Measurements from ENCODE around the gene SLC39A11.

The SLC39A11 gene

DNA sequence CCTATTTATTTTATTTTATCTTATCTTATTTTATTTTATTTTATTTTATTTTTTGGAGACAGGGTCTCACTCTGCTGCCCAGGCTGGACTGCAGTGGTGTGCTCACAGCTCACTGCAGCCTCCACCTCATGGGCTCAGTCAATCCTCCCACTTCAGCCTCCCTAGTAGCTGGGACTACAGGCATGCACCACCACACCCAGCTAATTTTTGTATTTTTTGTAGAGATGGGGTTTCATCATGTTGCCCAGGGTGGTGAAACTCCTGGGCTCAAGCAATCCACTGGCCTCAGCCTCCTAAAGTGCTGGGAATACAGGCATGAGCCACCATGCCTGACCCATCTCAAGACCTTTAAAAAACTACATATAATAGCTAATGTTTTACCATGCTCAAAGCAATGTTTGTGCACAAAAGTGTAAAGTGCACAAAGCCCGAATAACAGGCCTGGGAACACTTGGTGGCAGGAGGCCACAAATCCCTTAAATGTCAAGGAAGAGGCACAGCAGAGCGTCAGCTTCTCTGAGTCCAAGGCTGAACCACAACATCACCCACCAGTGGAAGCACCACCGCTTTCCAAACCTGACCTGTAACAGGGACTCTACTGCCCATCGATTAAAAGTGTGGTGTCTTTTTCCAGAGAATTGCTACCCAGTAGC lies 30.6 kb upstream of the SLC39A11 start:
- no peak for DNase-seq (ENCODE audit: low read depth)
- TF ChIP-seq, protein P1, sequence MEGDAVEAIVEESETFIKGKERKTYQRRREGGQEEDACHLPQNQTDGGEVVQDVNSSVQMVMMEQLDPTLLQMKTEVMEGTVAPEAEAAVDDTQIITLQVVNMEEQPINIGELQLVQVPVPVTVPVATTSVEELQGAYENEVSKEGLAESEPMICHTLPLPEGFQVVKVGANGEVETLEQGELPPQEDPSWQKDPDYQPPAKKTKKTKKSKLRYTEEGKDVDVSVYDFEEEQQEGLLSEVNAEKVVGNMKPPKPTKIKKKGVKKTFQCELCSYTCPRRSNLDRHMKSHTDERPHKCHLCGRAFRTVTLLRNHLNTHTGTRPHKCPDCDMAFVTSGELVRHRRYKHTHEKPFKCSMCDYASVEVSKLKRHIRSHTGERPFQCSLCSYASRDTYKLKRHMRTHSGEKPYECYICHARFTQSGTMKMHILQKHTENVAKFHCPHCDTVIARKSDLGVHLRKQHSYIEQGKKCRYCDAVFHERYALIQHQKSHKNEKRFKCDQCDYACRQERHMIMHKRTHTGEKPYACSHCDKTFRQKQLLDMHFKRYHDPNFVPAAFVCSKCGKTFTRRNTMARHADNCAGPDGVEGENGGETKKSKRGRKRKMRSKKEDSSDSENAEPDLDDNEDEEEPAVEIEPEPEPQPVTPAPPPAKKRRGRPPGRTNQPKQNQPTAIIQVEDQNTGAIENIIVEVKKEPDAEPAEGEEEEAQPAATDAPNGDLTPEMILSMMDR (conservative IDR thresholded peaks at IDR 0.05; ENCODE audit: low read depth, low read length), result no peak
- no peak overlapping the region for H3K4me3 ChIP-seq (ENCODE audit: low read length)

DNA sequence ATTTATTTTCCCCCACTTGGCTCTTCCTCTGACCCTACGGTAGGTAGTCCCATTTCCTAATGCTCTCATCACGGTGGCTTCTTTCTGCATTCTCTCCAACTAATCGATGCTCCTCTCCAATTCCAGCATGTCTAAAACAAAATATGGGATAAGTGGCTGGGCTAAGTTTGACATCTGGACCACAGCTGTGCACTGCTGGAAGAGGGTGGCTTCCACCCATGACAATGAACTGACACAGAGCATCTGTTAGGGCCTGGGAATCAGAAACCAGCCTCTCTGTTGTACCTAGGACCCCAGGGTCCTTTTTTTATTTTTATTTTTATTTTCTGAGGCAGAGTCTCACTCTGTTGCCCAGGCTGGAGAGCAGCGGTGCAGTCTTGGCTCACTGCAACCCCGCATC lies 29.0 kb upstream of the SLC39A11 start:
- TF ChIP-seq, protein P1 (conservative IDR thresholded peaks at IDR 0.05; ENCODE audit: low read depth, low read length), result no peak
- H3K4me3 ChIP-seq (ENCODE audit: low read length), result no peak overlapping the region
- DNase-seq (ENCODE audit: low read depth), result no peak

DNA sequence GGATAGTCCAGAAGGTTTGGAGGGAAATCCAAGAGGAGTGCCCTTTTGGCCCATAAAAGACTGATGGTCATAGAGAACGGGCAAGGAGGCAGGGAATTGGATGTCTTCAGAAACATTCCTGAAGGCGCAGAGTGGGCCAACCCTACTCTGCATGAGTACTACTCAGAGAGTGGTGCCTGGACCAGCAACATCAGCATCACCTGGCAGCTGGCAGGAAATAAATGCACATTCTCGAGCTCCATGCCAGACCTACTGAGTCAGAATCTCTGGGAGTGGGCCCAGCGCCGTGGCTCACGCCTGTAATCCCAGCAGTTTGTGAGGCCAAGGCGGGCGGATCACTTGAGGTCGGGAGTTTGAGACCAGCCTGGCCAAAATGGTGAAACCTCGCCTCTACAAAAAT lies 27.1 kb upstream of the SLC39A11 start:
- H3K4me3 ChIP-seq (ENCODE audit: low read length), result no peak overlapping the region

DNA sequence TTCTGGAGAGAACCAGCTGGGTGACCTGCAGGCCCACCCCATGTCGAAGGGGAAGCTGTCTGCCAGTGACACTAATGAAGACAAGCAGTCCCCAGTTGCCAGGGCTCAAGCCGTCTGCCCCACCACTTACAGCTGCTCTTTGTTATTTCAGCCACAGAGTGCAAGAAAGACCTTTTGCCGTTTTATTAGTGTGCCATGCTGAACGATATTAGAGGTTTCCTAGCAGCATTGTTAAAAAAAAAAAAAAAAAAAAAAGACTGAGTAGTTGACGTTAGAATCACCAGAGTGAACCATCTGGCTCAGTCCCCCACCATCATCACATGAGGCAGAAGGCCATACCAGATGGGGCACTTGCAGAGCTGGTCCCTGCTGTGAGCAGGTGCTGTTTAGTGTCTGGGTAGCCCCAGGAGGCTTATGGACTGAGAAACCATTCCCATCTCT lies 26.5 kb upstream of the SLC39A11 start:
- no peak overlapping the region for H3K4me3 ChIP-seq (ENCODE audit: low read length)
- TF ChIP-seq, protein P1 (conservative IDR thresholded peaks at IDR 0.05; ENCODE audit: low read depth, low read length), result no peak
- no peak for DNase-seq (ENCODE audit: low read depth)

More for the DNA sequence above, 27.1 kb upstream of the SLC39A11 start:
- TF ChIP-seq, protein P1 (conservative IDR thresholded peaks at IDR 0.05; ENCODE audit: low read depth, low read length), result no peak
- DNase-seq (ENCODE audit: low read depth), result no peak

DNA sequence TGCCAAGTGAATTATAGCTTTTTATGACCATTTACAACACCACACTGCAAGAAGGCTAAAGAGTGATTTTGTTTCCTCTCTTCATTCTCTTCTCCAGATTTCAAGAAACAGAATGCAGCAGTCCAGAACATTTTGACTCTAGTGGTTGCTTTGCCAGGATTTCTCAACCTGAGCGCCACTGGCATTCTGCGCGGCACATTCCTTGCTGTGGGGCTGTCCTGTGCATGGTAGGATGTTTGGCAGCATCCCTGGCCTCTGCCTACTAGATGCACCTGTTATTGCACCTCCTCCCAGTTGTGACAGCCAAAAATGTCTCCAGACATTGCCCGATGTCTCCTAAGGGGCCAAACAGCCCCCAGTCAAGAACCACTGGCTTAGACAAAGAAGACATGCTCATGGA lies 25.7 kb upstream of the SLC39A11 start:
- TF ChIP-seq, protein P1 (conservative IDR thresholded peaks at IDR 0.05; ENCODE audit: low read depth, low read length), result no peak
- no peak for DNase-seq (ENCODE audit: low read depth)
- H3K4me3 ChIP-seq (ENCODE audit: low read length), result no peak overlapping the region

DNA sequence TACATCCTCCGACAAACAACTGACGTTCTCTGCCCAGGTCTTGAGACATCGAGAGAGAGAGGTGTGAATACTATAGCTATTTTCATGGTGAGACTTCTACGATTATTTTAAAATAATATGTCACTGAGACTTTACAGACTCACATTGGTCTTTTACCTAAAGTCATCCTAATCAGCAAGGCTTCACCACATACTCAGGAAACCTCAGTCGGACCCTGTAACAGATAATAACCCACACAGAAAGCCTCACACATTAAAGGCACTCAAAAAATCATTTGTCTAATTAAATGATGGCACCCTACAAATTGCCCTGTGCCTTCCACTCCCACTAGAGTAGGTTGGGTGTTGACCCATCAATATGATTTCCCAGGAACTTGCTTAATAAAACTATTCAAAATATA lies 19.8 kb upstream of the SLC39A11 start:
- H3K4me3 ChIP-seq (ENCODE audit: low read length), result no peak overlapping the region
- TF ChIP-seq, protein P1 (conservative IDR thresholded peaks at IDR 0.05; ENCODE audit: low read depth, low read length), result no peak
- DNase-seq (ENCODE audit: low read depth), result no peak

DNA sequence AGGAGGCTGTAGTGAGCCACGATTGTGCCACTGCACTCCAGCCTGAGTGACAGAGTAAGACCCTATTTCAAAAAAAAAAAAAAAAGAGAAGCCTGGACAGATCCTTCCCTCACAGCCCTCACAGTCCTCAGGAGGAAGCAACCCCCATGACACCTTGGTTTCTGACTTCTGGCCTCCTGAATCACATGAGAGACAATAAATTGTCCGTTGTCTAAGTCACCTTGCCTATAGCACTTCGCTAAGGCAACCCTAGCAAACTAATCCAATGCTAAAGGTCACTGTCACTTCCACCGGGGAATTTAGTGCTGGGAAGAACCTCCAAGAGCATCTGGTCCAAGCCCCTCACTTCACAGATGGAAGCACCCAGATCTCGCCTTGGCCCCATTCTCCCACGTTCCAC lies 18.9 kb upstream of the SLC39A11 start:
- H3K4me3 ChIP-seq (ENCODE audit: low read length), result no peak overlapping the region
- TF ChIP-seq, protein P1 (conservative IDR thresholded peaks at IDR 0.05; ENCODE audit: low read depth, low read length), result no peak
- no peak for DNase-seq (ENCODE audit: low read depth)
